ENCODE data around the gene DPP6. TPM values are rescaled to one million over a fixed set of nuclear protein-coding genes. Genes with fewer than 3 reads are reported as not detected.

The DPP6 gene
- total and polyA plus RNA-seq, 2 experiments from 2014 or later, result 0.20 to 0.44 TPM

GRCh38 chr7:154775681-154776080, 723.5 kb downstream of the DPP6 start:
- H3K4me3 ChIP-seq, result no peak overlapping the region
- peaks cover 5% of the 10 kb centered on the region for H3K4me1 ChIP-seq (ENCODE audit: insufficient read depth)
- no peak overlapping the region for H3K27ac ChIP-seq
- H3K9me3 ChIP-seq (ENCODE audit: low read depth), result no peaks in the 10 kb centered on the region
- no peak for DNase-seq (ENCODE audit: low spot score)
- H2AFZ ChIP-seq, result no peak overlapping the region
- H4K20me1 ChIP-seq (ENCODE audit: insufficient read depth, poor library complexity, severe bottlenecking), result no peaks in the 10 kb centered on the region
- H3K79me2 ChIP-seq, result no peaks in the 10 kb centered on the region
- no peaks in the 10 kb centered on the region for H3K27me3 ChIP-seq
- no peak overlapping the region for H3K4me2 ChIP-seq
- no peak for TF ChIP-seq CTCF (IDR thresholded peaks at IDR 0.05; ENCODE audit: poor library complexity)
- no peak for TF ChIP-seq EZH2phosphoT487 (IDR thresholded peaks at IDR 0.05; ENCODE audit: low read depth, severe bottlenecking, unreplicated experiment)
- TF ChIP-seq EZH2 (IDR thresholded peaks at IDR 0.05; ENCODE audit: borderline replicate concordance), result no peak
- H3K36me3 ChIP-seq (replicated peaks; ENCODE audit: insufficient read depth, low read depth), result no peaks in the 10 kb centered on the region
- H3K9me2 ChIP-seq (replicated peaks; ENCODE audit: insufficient read depth), result no peaks in the 10 kb centered on the region
- 91% methylated on average over 7 of the region's 8 CpGs for WGBS (ENCODE audit: low lambda C conversion rate, missing lambda C conversion rate)

- no peak for DNase-seq (ENCODE audit: low spot score)
- 87% methylated on average over 5 of the region's 5 CpGs for WGBS (ENCODE audit: low lambda C conversion rate, missing lambda C conversion rate)
- H2AFZ ChIP-seq, result no peak overlapping the region
Measured at GRCh38 chr7:154776350-154776749, 724.2 kb downstream of the DPP6 start.

GRCh38 chr7:154777023-154777422, 724.8 kb downstream of the DPP6 start:
- no peaks in the 10 kb centered on the region for H3K9me2 ChIP-seq (replicated peaks; ENCODE audit: insufficient read depth)
- H3K79me2 ChIP-seq, result no peaks in the 10 kb centered on the region
- H3K4me2 ChIP-seq, result no peak overlapping the region
- peaks cover 5% of the 10 kb centered on the region for H3K4me1 ChIP-seq (ENCODE audit: insufficient read depth)
- 69% methylated on average over 5 of the region's 5 CpGs for WGBS (ENCODE audit: low lambda C conversion rate, missing lambda C conversion rate)
- no peak overlapping the region for H3K27ac ChIP-seq
- no peaks in the 10 kb centered on the region for H3K27me3 ChIP-seq
- no peaks in the 10 kb centered on the region for H3K9me3 ChIP-seq (ENCODE audit: low read depth)
- DNase-seq (ENCODE audit: low spot score), result peak; percentile 62
- no peak overlapping the region for H3K4me3 ChIP-seq
- H4K20me1 ChIP-seq (ENCODE audit: insufficient read depth, poor library complexity, severe bottlenecking), result no peaks in the 10 kb centered on the region
- H3K36me3 ChIP-seq (replicated peaks; ENCODE audit: insufficient read depth, low read depth), result no peaks in the 10 kb centered on the region
- TF ChIP-seq CTCF (IDR thresholded peaks at IDR 0.05; ENCODE audit: poor library complexity) (no peak), EZH2 (IDR thresholded peaks at IDR 0.05; ENCODE audit: borderline replicate concordance) (no peak), EZH2phosphoT487 (IDR thresholded peaks at IDR 0.05; ENCODE audit: low read depth, severe bottlenecking, unreplicated experiment) (no peak)
- no peak overlapping the region for H2AFZ ChIP-seq

More at GRCh38 chr7:154776350-154776749, 724.2 kb downstream of the DPP6 start:
- no peaks in the 10 kb centered on the region for H3K27me3 ChIP-seq
- H3K4me2 ChIP-seq, result no peak overlapping the region
- TF ChIP-seq EZH2phosphoT487 (IDR thresholded peaks at IDR 0.05; ENCODE audit: low read depth, severe bottlenecking, unreplicated experiment) (no peak), EZH2 (IDR thresholded peaks at IDR 0.05; ENCODE audit: borderline replicate concordance) (no peak), CTCF (IDR thresholded peaks at IDR 0.05; ENCODE audit: poor library complexity) (no peak)
- peaks cover 5% of the 10 kb centered on the region for H3K4me1 ChIP-seq (ENCODE audit: insufficient read depth)
- H3K9me2 ChIP-seq (replicated peaks; ENCODE audit: insufficient read depth), result no peaks in the 10 kb centered on the region
- peak overlapping the region; percentile 52 for H3K27ac ChIP-seq
- H4K20me1 ChIP-seq (ENCODE audit: insufficient read depth, poor library complexity, severe bottlenecking), result no peaks in the 10 kb centered on the region
- H3K4me3 ChIP-seq, result no peak overlapping the region
- H3K9me3 ChIP-seq (ENCODE audit: low read depth), result no peaks in the 10 kb centered on the region
- H3K79me2 ChIP-seq, result no peaks in the 10 kb centered on the region
- no peaks in the 10 kb centered on the region for H3K36me3 ChIP-seq (replicated peaks; ENCODE audit: insufficient read depth, low read depth)

- Histone ChIP-seq H4K20me1 (ENCODE audit: insufficient read depth, poor library complexity, severe bottlenecking) (no peaks in the 10 kb centered on the region), H3K27ac (no peak overlapping the region), H3K4me2 (no peak overlapping the region), H3K27me3 (no peaks in the 10 kb centered on the region), H3K9me3 (ENCODE audit: low read depth) (no peaks in the 10 kb centered on the region), H3K36me3 (replicated peaks; ENCODE audit: insufficient read depth, low read depth) (no peaks in the 10 kb centered on the region), H3K9me2 (replicated peaks; ENCODE audit: insufficient read depth) (no peaks in the 10 kb centered on the region), H2AFZ (no peak overlapping the region), H3K79me2 (no peaks in the 10 kb centered on the region), H3K4me3 (no peak overlapping the region), H3K4me1 (ENCODE audit: insufficient read depth) (peaks cover 5% of the 10 kb centered on the region)
- no peak for DNase-seq (ENCODE audit: low spot score)
- TF ChIP-seq EZH2phosphoT487 (IDR thresholded peaks at IDR 0.05; ENCODE audit: low read depth, severe bottlenecking, unreplicated experiment) (no peak), CTCF (IDR thresholded peaks at IDR 0.05; ENCODE audit: poor library complexity) (no peak), EZH2 (IDR thresholded peaks at IDR 0.05; ENCODE audit: borderline replicate concordance) (no peak)
- 90% methylated on average over 13 of the region's 13 CpGs for WGBS (ENCODE audit: low lambda C conversion rate, missing lambda C conversion rate)
Measured at GRCh38 chr7:154777489-154777888, 725.3 kb downstream of the DPP6 start.
